Retinal pigment epithelial cell (primary cell): ENCODE measurements around the gene MYH9.

Experiments used
- DNase-seq: peaks from one replicate; pipeline ENCODE4 v3.0.0-alpha.2; 2010; ENCODE audit warnings: low read depth
- H3K4me3 ChIP-seq: 2 replicates; pipeline ENCODE4 v1.5.1; 2011; ENCODE audit warnings: mild to moderate bottlenecking, low read length, control low read depth, moderate library complexity
- CTCF ChIP-seq: conservative IDR thresholded peaks from 2 replicates; pipeline ENCODE4 v1.5.1; 2011; ENCODE audit warnings: low read depth, low read length, control low read depth, inconsistent platforms

The MYH9 gene

GRCh38 chr22:36297568-36297967, 90.2 kb downstream of the MYH9 start:
- no peak overlapping the region for H3K4me3 ChIP-seq
- no peak for DNase-seq
- no peak for TF ChIP-seq CTCF

- H3K4me3 ChIP-seq: no peak overlapping the region
- TF ChIP-seq CTCF: no peak
Observed at GRCh38 chr22:36296690-36297089, 91.1 kb downstream of the MYH9 start.

GRCh38 chr22:36295247-36295646, 92.5 kb downstream of the MYH9 start:
- no peak for DNase-seq
- TF ChIP-seq CTCF: no peak

More at GRCh38 chr22:36296690-36297089, 91.1 kb downstream of the MYH9 start:
- DNase-seq: no peak

GRCh38 chr22:36294801-36295200, 93.0 kb downstream of the MYH9 start:
- TF ChIP-seq CTCF: no peak
- DNase-seq: no peak
- H3K4me3 ChIP-seq: no peak overlapping the region

More at GRCh38 chr22:36295247-36295646, 92.5 kb downstream of the MYH9 start:
- H3K4me3 ChIP-seq: no peak overlapping the region

- DNase-seq: no peak
- H3K4me3 ChIP-seq: no peak overlapping the region
- TF ChIP-seq CTCF: no peak
Observed at GRCh38 chr22:36294293-36294620, 93.5 kb downstream of the MYH9 start.

GRCh38 chr22:36293606-36294292, 94.0 kb downstream of the MYH9 start:
- no peak for TF ChIP-seq CTCF
- no peak overlapping the region for H3K4me3 ChIP-seq
- no peak for DNase-seq

GRCh38 chr22:36292823-36293530, 94.8 kb downstream of the MYH9 start:
- H3K4me3 ChIP-seq: no peak overlapping the region
- TF ChIP-seq CTCF: no peak
- DNase-seq: no peak
